ENCODE measurements around the gene NSMCE4A. TPM values are rescaled to one million over a fixed set of nuclear protein-coding genes. Genes with fewer than 3 reads are reported as not detected.
"Not testable (repeated sequence)": the region's sequence is repeated elsewhere in the genome, so short reads cannot be mapped to it uniquely, and the experiment has no call there.

NSMCE4A gene
- polyA plus RNA-seq, 5 donors: 88.9 to 117 (median 103) TPM

GRCh38 chr10:121991727-121992126 is 16.7 kb upstream of the NSMCE4A start:
- not testable (repeated sequence) for DNase-seq

DNA sequence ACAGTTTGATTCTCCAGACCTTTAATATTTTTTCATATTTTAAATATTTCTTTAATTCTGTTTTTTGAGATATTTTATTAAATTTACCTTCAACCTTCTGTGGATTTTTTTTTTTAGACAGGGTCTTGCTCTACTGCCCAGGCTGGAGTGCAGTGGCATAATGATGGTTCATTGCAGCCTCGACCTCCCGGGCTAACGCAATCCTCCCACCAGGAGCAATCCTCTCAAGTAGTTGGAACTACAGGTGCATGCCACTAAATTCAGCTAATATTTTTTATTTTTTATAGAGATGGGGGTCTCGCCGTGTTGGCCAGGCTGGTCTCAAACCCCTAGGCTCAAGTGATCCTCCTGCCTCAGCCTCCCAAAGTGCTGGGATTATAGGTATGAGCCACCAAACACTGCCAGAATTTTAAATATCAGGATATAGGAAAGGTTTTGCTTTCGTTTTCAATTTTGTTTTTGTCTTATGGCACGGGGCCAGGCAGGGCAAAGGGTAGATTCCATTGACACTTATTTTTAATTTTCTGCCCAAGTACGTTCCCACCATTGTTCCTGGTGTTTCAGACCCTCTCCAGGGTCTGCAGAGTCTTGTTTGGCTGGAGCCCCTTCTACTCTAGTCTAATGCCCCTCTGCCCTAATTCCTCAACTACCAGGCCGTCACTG is 15.1 kb upstream of the NSMCE4A start:
- DNase-seq: no peak

DNA sequence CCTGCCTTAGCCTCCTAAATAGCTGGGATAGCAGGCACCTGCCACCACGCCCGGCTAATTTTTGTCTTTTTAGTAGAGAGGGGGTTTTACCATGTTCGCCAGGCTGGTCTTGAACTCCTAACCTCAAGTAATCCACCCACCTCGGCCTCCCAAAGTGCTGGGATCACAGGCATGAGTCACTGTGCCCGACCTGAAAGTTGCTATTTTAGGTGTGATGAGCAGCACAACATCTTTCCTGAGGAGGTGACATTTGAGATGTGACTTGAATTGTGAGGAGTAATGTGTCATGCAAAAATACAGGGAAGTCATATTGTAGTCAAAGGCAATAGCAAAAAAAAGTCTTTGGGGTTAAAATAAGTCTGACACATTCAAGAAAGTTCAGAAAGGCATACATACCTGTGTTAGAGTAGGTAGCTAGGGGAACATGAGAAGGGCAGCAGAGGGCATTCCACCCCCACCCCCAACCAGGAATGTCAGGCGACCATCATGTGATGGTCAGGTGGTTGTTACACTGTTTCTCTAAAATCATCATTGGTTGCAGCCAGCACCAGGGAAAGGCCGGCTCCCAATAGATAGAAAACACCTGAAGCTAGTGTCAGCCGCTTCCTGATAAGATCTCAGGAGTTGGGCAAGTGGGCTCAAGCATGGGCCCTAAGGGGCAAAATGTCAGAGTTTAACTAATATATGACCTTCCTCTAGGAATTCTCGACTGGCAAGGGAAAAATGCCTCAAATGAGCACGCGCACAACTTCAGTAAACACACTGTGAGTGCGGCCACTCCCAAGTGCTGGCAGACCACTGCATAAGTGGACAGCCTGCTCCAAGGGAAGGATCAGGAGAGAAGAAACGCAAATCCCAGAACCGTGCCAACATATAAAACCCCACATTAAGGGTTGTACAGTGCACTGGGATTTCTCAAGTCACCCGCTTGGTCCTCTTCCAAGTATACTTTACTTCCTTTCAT is 13.6 kb upstream of the NSMCE4A start, which contains the start of gene TACC2:
TACC2 (plus strand) TSS at position 803 of the 964 bp plus-strand sequence. CDS start 32,819 bp downstream, outside the sequence.
- no peak for DNase-seq

DNA sequence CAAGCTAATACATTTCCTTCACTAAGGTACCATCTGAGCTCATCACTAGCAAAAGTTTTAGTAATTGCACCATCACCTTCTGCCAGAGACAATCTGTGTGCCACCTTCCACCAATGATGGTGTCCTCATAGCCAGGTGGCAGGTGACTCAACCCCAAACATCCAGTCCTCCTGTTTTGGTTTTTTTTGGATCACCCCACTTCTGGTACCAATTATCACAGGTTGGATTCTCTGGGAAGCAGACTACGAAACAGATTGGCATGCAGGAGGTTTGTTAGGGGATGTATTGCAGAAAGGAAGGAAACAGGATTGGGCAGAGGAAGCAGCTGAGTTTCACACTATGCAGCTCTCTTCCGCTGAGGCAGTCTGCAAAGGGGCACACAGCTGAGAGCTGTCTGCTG is 9.4 kb upstream of the NSMCE4A start:
- no peak for DNase-seq

GRCh38 chr10:121983852-121984251 is 8.8 kb upstream of the NSMCE4A start:
- DNase-seq: no peak

- no peak for DNase-seq
Measured at GRCh38 chr10:121981346-121981745, 6.3 kb upstream of the NSMCE4A start.

DNA sequence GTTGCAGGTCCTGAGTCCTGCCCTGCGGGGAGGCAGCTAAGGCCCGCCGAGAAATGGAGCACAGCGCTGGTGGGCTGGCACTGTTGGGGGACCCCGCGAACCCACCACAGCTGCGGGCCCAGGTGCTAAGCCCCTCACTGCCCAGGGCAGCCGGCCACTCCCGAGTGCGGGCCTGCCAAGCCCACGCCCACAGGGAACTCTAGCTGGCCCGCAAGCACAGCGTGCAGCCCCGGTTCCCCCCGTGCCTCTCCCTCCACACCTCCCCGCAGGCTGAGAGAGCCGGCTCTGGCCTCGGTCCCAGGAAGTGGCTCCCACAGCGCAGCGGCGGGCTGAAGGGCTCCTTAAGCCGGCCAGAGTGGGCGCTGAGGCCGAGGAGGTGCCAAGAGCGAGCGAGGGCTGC is 3.5 kb upstream of the NSMCE4A start:
- no peak for DNase-seq

DNA sequence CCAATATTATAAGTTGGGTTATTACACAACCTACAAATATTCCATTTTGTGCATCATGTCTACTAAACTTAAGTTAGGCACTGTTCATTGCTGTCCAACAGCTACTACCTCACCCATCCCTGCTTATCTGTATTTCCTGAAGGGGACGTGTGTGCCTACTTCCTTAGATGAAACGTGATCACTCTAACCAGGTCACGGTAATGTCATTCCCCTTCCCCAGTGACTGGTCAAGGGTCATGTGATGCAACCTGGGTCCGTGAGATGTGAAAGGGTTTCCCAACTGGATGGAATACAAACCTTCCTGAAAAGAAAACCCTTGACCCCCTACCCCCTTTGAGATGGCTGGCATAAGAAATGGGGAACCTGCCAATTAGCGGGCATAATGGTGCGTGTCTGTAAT is 1.6 kb upstream of the NSMCE4A start:
- DNase-seq: no peak

DNA sequence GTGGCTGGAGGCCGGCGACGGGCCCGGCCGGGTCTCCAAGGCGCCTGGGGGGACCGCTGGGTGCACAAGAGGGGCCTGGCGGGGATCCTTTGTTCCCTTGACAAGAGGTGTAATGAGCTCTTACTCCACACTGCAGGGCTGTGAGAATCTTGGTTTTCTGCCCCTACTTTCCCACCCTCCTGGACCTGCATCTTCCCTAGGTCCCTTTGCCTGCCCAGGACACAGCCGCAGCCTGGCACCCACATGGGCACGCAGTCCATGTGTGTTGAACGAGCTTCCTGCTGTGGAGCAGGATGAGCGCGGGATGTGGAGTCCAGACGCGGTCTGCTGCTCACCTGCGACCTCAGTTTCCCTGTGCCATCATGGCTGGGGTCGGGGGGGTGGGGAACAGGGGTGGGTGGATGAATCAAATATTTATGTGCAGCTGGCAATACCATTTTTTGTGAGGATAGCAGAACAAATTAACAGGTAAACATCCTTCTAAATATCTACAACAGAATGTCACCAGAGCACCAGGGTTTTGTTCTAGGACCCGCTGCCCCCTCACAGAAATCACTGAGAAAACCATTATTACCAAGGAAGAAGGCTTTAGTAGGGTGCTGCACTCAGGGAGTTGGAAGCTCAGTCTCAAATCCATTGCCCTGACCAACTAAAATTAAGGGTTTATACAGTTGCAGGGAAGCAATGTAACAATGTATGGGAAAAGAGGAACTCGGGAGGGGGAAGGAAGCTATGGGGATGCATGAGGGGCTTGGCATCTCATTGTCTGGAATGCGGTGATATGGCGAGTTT is 474 bp upstream of the NSMCE4A start:
- DNase-seq: no peak

GRCh38 chr10:121974019-121974534 is 940 bp downstream of the NSMCE4A start:
- DNase-seq: no peak

- not testable (repeated sequence) for DNase-seq
Measured at GRCh38 chr10:121969086-121969485, 5.9 kb downstream of the NSMCE4A start.

- DNase-seq: no peak
Measured at GRCh38 chr10:121965996-121966395, 9.0 kb downstream of the NSMCE4A start.

- no peak for DNase-seq
Measured at GRCh38 chr10:121961456-121961855, 13.6 kb downstream of the NSMCE4A start.

GRCh38 chr10:121959671-121960070 is 15.3 kb downstream of the NSMCE4A start:
- no peak for DNase-seq

DNA sequence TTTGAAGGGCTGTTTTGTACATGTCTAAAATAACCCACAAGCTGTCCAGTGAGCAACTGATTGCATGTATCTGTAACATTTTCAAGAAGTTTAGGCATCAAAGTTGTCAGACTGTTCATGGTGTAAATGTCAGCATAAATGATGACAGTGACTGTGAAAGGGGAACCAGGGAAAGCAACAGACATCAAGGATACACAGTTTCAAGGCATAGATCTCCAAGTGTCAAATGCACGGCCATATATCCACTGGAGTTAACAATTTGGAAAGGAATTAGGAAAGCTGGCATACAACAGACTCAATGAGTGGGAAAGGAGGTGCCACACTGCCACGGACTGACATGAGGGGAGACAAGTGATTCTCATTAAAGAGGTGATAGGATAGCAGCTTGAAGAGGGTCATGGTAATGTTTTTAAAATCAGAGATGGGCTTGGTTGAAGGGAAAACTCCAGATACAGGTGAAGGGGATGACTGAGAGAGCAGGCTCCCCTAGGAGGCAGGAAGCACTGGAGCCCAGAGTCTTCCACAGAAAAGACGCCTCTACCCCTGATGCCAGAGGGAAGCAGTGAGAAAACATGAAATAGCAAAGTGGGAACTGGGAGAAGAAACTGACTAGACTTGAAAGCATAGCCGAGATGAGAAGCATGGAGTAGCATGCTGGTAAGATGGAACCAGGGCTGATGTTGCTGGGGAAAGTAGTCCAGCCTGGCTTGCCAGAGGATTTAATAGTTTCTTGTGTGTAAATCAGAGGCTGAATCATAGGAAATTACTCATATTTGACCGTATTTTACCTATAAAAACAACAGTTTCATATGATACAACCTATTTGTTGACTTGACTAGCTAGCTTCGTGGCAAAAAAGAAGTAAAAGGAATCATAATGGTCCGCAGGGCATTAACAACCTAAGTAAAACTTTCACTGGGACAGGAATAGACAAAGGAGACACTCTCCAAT is 18.6 kb downstream of the NSMCE4A start:
- DNase-seq: no peak

GRCh38 chr10:121952226-121952625 is 22.8 kb downstream of the NSMCE4A start:
- DNase-seq: no peak

GRCh38 chr10:121949451-121949850 is 25.6 kb downstream of the NSMCE4A start:
- DNase-seq: no peak

DNA sequence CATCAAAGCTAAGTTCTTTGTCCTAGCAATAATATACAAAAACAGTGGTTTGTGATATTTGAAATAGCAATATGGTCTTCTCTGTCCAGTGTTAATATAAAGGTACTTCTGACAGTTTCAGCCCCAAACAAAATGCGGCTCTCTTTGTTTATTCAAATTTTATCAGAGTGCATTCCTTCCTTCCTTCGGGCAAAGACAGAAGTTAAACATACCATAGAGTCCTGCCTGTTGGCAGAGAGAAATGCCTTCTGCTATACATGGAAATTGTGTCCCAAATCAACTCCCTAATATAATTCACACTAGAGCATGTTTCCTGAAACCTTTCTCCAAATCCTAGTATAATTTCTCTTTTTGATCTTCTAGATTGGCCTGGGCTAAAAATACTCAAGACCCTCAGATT is 26.0 kb downstream of the NSMCE4A start:
- no peak for DNase-seq

DNA sequence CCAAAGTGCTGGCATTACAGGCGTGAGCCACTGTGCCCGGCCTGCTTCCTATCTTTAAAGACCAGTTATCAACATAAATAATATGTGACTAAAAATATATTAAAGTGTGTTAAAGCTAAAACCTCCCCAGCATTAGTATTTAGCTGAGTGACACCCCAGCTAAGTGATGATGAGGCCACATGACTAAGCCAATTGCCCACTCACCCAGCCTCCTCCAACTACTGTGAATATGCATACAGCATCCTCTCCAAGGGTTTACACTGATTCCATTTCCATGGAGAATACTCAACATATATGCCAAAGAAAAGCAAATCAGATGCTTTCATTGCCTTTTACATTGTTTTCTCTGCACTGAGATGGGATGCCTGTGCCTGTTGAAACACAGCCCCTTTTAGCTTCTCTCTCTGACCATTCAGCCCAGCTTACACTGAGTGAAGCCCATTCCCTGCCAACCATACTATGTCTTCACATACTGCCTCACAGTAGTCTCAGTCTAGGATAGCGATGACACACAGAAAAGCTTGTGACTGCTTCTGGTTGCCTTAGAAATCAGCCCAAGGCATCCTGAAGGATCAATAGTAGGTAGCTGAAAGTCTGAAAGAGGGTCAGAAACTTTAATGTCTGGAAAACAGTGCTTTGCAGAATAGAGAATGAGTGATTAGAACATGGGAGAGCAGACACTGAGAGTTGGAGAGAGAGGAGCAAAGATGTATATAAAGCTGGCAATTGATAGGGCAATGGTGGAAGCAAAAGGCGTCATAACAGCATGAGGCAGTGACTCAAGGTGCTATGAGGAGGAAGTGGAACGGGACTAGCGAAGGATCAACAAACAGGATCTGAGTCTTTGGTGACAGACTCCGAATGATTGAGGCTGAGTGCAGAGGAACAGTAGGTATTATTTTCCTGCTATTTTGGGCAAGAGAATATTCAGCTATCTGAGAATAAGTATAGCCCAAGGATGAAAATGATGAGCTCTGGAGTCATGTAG is 27.4 kb downstream of the NSMCE4A start:
- DNase-seq: no peak

Data from right lung (tissue), 5 donors.